Astrocyte of the hippocampus (primary cell): ENCODE data around the gene CD151.
A peak's percentile ranks its signal among the peaks of the same experiment; 100 is the strongest.

Experiments used
- DNase-seq: peaks from one replicate; pipeline ENCODE4 v3.0.0; 2011; ENCODE audit warnings: low read depth, low spot score

Gene CD151

GRCh38 chr11:871472-871871 lies 38.7 kb downstream of the CD151 start:
- no peak for DNase-seq

GRCh38 chr11:872799-873198 lies 40.0 kb downstream of the CD151 start:
- DNase-seq = no peak

DNA sequence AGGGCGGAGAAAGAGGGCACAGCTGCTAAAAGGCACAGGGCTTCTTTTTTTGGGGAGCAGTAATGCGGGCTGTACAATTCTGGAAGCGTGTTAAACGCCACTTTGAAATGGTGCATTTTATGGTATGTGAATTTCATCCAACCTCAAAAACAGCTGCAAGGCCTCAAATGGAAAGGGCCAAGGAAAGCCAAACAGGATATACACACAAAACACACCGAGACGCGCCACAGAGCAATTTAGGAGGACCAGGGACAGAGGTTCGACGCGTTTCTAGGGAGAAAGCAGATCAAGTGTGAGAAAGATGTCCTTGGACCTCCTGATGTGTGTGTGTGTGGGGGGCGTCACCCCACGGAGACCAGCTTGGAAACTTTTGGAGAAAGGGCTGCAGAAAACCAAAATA lies 41.0 kb downstream of the CD151 start:
- DNase-seq = no peak

GRCh38 chr11:875203-875602 lies 42.5 kb downstream of the CD151 start:
- DNase-seq = no peak

- no peak for DNase-seq
These were observed 43.1 kb downstream of the CD151 start for GRCh38 chr11:875769-876301.

DNA sequence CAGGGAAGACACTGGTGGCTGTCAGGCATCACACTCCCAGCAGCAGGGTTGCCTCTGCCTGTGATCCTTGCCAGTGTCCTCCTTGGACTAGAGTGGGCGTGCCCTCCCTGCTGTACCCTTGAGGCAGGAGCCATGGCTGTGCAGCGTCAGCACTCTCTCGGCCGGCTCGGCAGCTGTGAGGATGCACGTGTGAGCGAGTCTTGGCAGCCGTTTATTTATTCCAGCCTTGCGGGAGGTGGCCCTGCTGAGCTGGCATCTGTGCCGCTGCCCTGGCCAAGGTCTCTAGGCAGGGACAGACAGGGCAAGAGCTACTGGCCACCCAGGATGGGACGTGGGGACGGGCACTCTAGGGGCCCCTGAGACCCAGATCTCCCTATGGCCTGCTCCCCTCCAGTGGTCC lies 43.8 kb downstream of the CD151 start:
- no peak for DNase-seq

- DNase-seq = no peak
These were observed 44.8 kb downstream of the CD151 start for GRCh38 chr11:877565-877964.

DNA sequence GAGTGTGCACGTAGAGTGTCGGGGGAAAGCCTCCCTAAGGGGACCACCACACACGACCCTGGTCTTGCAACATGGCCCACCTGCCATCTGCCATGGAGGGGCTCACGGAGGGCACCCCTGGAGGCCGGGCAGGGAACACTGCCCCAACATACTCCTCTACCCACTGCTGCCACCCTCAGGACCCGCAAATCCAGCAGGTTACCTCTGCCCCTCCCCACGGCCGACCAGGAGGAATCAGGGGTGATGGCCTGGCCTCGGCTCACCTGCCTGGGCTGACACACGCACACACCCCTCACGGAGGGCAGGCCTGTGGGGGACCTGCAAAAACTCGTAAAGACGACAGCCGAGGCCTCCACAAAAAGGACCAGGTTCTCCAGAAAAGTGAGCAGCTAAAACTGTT lies 47.7 kb downstream of the CD151 start:
- no peak for DNase-seq

DNA sequence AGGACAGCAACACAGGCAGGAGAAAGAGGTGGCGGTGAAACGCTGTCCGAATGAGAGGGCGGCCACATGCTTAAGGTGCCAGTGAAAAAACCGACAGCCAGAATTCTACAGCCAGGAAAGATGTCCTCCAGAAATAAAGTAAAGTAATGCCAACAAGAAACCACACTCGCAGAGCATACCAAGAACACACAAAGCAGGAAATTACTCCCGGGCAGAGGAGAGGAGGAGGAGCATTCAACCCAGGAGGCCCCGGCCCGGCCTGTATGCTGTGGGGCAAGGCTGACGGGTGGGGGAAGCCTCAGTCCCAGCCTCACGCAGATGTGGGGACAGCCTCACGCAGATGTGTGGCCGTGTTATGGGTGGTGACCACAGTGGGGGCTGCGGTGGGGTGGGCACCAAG lies 49.8 kb downstream of the CD151 start:
- DNase-seq = peak; percentile 36

DNA sequence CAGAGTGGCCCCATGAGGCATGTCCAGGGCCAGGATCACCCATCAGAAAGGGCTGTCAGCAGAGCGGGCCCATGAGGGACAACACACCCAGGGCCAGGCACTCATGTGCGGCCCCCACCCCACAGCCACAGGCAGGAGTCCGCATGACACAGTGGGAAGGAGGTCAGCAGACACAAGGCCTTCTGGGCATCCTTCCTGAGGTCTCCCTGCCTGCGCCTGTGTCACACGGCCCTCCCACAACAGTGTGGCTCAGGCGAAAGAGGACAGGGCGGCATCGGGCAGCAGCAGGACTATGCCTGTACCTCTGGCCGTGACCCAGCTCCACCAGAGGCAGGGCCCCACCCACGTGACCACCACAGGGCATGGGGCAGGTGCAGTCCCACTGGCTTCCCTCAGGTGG lies 50.8 kb downstream of the CD151 start:
- DNase-seq = no peak

DNA sequence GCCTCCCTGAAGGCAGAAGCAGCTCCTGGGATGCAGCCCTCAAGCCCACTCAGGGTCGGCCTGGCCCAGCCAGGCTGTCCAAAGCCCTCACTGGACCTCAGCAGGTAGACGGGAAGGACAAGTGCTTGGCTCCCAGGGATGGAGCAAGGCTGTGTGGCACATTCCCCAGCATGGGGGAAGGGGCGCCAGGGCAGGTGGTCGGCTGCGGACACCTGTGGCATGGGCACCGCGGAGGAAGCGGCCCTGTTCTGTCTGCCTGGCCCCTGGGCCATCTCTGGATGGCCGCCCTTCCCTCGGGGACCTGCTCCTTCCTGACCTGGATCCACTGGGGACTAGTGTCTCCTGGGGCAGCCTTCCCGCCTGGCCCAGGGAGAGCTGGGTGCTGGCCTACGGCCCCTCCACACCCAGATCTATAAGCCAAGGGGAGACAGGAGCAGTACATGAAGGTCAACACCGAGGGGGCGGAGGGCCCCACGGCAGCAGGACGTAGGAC lies 51.9 kb downstream of the CD151 start:
- DNase-seq = no peak

GRCh38 chr11:886568-886967 lies 53.8 kb downstream of the CD151 start:
- no peak for DNase-seq

GRCh38 chr11:887589-887988 lies 54.8 kb downstream of the CD151 start:
- no peak for DNase-seq
